ENCODE data around the gene HMCN1.

- TF ChIP-seq, protein P1, sequence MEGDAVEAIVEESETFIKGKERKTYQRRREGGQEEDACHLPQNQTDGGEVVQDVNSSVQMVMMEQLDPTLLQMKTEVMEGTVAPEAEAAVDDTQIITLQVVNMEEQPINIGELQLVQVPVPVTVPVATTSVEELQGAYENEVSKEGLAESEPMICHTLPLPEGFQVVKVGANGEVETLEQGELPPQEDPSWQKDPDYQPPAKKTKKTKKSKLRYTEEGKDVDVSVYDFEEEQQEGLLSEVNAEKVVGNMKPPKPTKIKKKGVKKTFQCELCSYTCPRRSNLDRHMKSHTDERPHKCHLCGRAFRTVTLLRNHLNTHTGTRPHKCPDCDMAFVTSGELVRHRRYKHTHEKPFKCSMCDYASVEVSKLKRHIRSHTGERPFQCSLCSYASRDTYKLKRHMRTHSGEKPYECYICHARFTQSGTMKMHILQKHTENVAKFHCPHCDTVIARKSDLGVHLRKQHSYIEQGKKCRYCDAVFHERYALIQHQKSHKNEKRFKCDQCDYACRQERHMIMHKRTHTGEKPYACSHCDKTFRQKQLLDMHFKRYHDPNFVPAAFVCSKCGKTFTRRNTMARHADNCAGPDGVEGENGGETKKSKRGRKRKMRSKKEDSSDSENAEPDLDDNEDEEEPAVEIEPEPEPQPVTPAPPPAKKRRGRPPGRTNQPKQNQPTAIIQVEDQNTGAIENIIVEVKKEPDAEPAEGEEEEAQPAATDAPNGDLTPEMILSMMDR (IDR thresholded peaks at IDR 0.05) = no peak
- TF ChIP-seq ZFX (IDR thresholded peaks at IDR 0.05; ENCODE audit: borderline replicate concordance) = no peak
Measured at GRCh38 chr1:185785586-185785985, 51.4 kb downstream of the HMCN1 start.

Measured in 22Rv1 (cell line).